PC-3 (cell line): ENCODE data around the gene MSH3. TPM values are rescaled to one million over a fixed set of nuclear protein-coding genes. Genes with fewer than 3 reads are reported as not detected.
A peak's percentile ranks its signal among the peaks of the same experiment; 100 is the strongest.

Experiments
- ATAC-seq: fragments of 200-7000 bp; cut with Tn5 transposase; 2 replicates; pipeline ENCODE4 v1.9.1; 2020; ENCODE audit warnings: mild to moderate bottlenecking, moderate library complexity
- BruUV-seq: library from RNA; stranded (reverse); fragments of 400-500 nt; replicated peaks from 2 replicates; lab custom pipeline; 2021; lab: Mats Ljungman, UMichigan
- CTCF ChIA-PET: fragments of 300-600 bp; sonication (Branson Sonifier 250); formaldehyde crosslinking; loops from one replicate; lab custom pipeline; 2022; ENCODE audit warnings: antibody characterized with exemption; lab: Charles Lee
- POLR2A ChIA-PET: fragments of 300-600 bp; sonication (Branson Sonifier 250); formaldehyde crosslinking; loops from one replicate; lab custom pipeline; 2022; ENCODE audit warnings: antibody characterized with exemption; ENCODE audit not compliant: unreplicated experiment; lab: Charles Lee
- DNase-seq: peaks from one replicate; pipeline ENCODE4 v3.0.0-alpha.2; 2015
- H2AFZ ChIP-seq: fragments of 300-600 bp; sonication (generic); 2 replicates; pipeline ENCODE4 v1.6.0; 2016; ENCODE audit warnings: antibody characterized with exemption, low read length
- H3F3A ChIP-seq: fragments of 300-600 bp; sonication (generic); one replicate; pipeline ENCODE4 v1.6.0; 2017; ENCODE audit warnings: antibody characterized with exemption, low read length, control low read depth, mild to moderate bottlenecking; ENCODE audit not compliant: unreplicated experiment
- H3K27ac ChIP-seq: fragments of 300-600 bp; sonication (generic); 2 replicates; pipeline ENCODE4 v1.5.1; 2016; ENCODE audit warnings: mild to moderate bottlenecking, low read length
- H3K27me3 ChIP-seq: fragments of 300-600 bp; sonication (generic); 2 replicates; pipeline ENCODE4 v1.6.1; 2016; ENCODE audit warnings: low read length, mixed read lengths
- H3K36me3 ChIP-seq: fragments of 300-600 bp; sonication (generic); 2 replicates; pipeline ENCODE4 v1.6.1; 2016; ENCODE audit warnings: low read depth, mixed run types, low read length, mixed read lengths
- H3K4me1 ChIP-seq: fragments of 300-600 bp; sonication (generic); 2 replicates; pipeline ENCODE4 v1.5.1; 2016; ENCODE audit warnings: low read length; ENCODE audit not compliant: insufficient read depth
- H3K4me2 ChIP-seq: fragments of 300-600 bp; sonication (generic); 2 replicates; pipeline ENCODE4 v1.6.0; 2016; ENCODE audit warnings: low read length
- H3K4me3 ChIP-seq: fragments of 300-600 bp; sonication (generic); 2 replicates; pipeline ENCODE4 v1.5.1; 2016; ENCODE audit warnings: mild to moderate bottlenecking, low read length, mixed read lengths
- H3K79me2 ChIP-seq: fragments of 300-600 bp; sonication (generic); 2 replicates; pipeline ENCODE4 v1.6.1; 2017; ENCODE audit warnings: low read length, mixed read lengths
- H3K9ac ChIP-seq: fragments of 300-600 bp; sonication (generic); 2 replicates; pipeline ENCODE4 v1.6.0; 2016; ENCODE audit warnings: mild to moderate bottlenecking, low read length
- H3K9me2 ChIP-seq: fragments of 300-600 bp; sonication (generic); replicated peaks from 2 replicates; pipeline ENCODE4 v1.6.1; 2016; ENCODE audit warnings: mixed run types, low read length, mixed read lengths
- H3K9me3 ChIP-seq: fragments of 300-600 bp; sonication (generic); 2 replicates; pipeline ENCODE4 v1.6.1; 2016; ENCODE audit warnings: low read length, mixed read lengths
- H4K20me1 ChIP-seq: fragments of 300-600 bp; sonication (generic); 2 replicates; pipeline ENCODE4 v1.6.1; 2016; ENCODE audit warnings: low read length, mixed read lengths
- CTCF ChIP-seq: fragments of 300-600 bp; sonication (generic); conservative IDR thresholded peaks from 2 replicates; pipeline ENCODE4 v1.5.1; 2017; ENCODE audit warnings: antibody characterized with exemption, low read depth, mild to moderate bottlenecking, low read length
- EZH2 ChIP-seq: fragments of 300-600 bp; sonication (generic); IDR thresholded peaks from one replicate; pipeline ENCODE4 v1.6.1; 2017; ENCODE audit warnings: antibody characterized with exemption, mild to moderate bottlenecking, low read length; ENCODE audit not compliant: unreplicated experiment
- EZH2phosphoT487 ChIP-seq: fragments of 300-600 bp; sonication (generic); IDR thresholded peaks from 2 replicates; pipeline ENCODE4 v1.6.1; 2018; ENCODE audit warnings: mild to moderate bottlenecking, antibody characterized with exemption, low read length, borderline replicate concordance
- intact Hi-C: fragments of 100-400 bp; cut with micrococcal nuclease; formaldehyde crosslinking; loops from 2 replicates; pipeline ENCODE4 v1.9.0; 2023
- total RNA-seq: library from RNA; depleted of rRNA; stranded (reverse); fragments of >200 nt; gene quantifications from 2 replicates; pipeline ENCODE4 v1.2.3, GENCODE V29; 2014

Gene MSH3
- total RNA-seq, 1 experiment from 2014 or later = 9.0 TPM

GRCh38 chr5:80736730-80737129 lies 82.3 kb downstream of the MSH3 start:
- no peaks in the 10 kb centered on the region for H3K36me3 ChIP-seq
- H3F3A ChIP-seq = no peaks in the 10 kb centered on the region
- no peak overlapping the region for H3K4me3 ChIP-seq
- H3K4me2 ChIP-seq = peak overlapping the region; percentile 35
- no peaks in the 10 kb centered on the region for H3K79me2 ChIP-seq
- BruUV-seq = no TSS peak
- H3K4me1 ChIP-seq = peaks cover 12% of the 10 kb centered on the region
- CTCF ChIA-PET = no interaction called here
- H3K9me2 ChIP-seq = no peaks in the 10 kb centered on the region
- no peaks in the 10 kb centered on the region for H3K27me3 ChIP-seq
- no peak overlapping the region for H2AFZ ChIP-seq
- peak; percentile 91 for DNase-seq
- intact Hi-C loops = no loop called here
- H4K20me1 ChIP-seq = no peaks in the 10 kb centered on the region
- POLR2A ChIA-PET = no interaction called here
- TF ChIP-seq CTCF (no peak), EZH2phosphoT487 (no peak)
- ATAC-seq = peak; percentile 99
- H3K9me3 ChIP-seq = no peaks in the 10 kb centered on the region
- H3K9ac ChIP-seq = no peak overlapping the region; the same call in 1 of the 2 replicates
- peak overlapping the region; percentile 73 for H3K27ac ChIP-seq

GRCh38 chr5:80738466-80738865 lies 84.0 kb downstream of the MSH3 start:
- no TSS peak for BruUV-seq
- Histone ChIP-seq H3K36me3 (no peaks in the 10 kb centered on the region), H2AFZ (no peak overlapping the region), H3K79me2 (no peaks in the 10 kb centered on the region), H3K9ac (no peak overlapping the region), H3K9me2 (no peaks in the 10 kb centered on the region), H3K27ac (no peak overlapping the region), H3F3A (no peaks in the 10 kb centered on the region), H4K20me1 (no peaks in the 10 kb centered on the region), H3K9me3 (no peaks in the 10 kb centered on the region), H3K4me1 (peaks cover 12% of the 10 kb centered on the region), H3K4me2 (no peak overlapping the region), H3K27me3 (no peaks in the 10 kb centered on the region), H3K4me3 (no peak overlapping the region)
- intact Hi-C loops = no loop called here
- ATAC-seq (no peak), DNase-seq (no peak)
- TF ChIP-seq CTCF (no peak), EZH2 (no peak), EZH2phosphoT487 (no peak)
- POLR2A ChIA-PET = no interaction called here
- CTCF ChIA-PET = no interaction called here

- Histone ChIP-seq H3K4me1 (peaks cover 12% of the 10 kb centered on the region), H3K36me3 (peaks cover under 1% of the 10 kb centered on the region; the same call in 1 of the 2 replicates), H2AFZ (no peak overlapping the region), H3K4me3 (no peak overlapping the region), H3K4me2 (no peak overlapping the region), H3K9me3 (no peaks in the 10 kb centered on the region), H3K27me3 (no peaks in the 10 kb centered on the region), H4K20me1 (no peaks in the 10 kb centered on the region), H3K27ac (no peak overlapping the region), H3K9me2 (no peaks in the 10 kb centered on the region), H3K9ac (no peak overlapping the region), H3F3A (no peaks in the 10 kb centered on the region), H3K79me2 (no peaks in the 10 kb centered on the region)
- CTCF ChIA-PET = no interaction called here
- no TSS peak for BruUV-seq
- ATAC-seq (no peak), DNase-seq (no peak)
- POLR2A ChIA-PET = interaction anchor here (0.6 kb wide), 1 partner anchor 247 kb away, joined by 3 read pairs; no protein-coding TSS in a partner anchor
- intact Hi-C loops = no loop called here
- TF ChIP-seq EZH2 = no peak
- no peak for TF ChIP-seq CTCF
- no peak for TF ChIP-seq EZH2phosphoT487
Measured at GRCh38 chr5:80739057-80739456, 84.6 kb downstream of the MSH3 start.
